Osteoblast (primary cell): ENCODE measurements around the gene GCN1. TPM values are rescaled to one million over a fixed set of nuclear protein-coding genes. Genes with fewer than 3 reads are reported as not detected.

Source experiments
- DNase-seq: peaks from one replicate; pipeline ENCODE4 v3.0.0; 2011; ENCODE audit warnings: low spot score, mixed read lengths; ENCODE audit not compliant: insufficient read length; ENCODE audit errors: missing footprints
- H2AFZ ChIP-seq: 2 replicates; pipeline ENCODE4 v1.6.0; 2011; ENCODE audit warnings: mild to moderate bottlenecking, low read length
- H3K27ac ChIP-seq: 2 replicates; pipeline ENCODE4 v1.5.1; 2011; ENCODE audit warnings: mild to moderate bottlenecking, low read depth, low read length, moderate library complexity
- H3K27me3 ChIP-seq: 2 replicates; pipeline ENCODE4 v1.6.0; 2012; ENCODE audit warnings: mild to moderate bottlenecking, control low read depth, inconsistent platforms, low read length, moderate library complexity; ENCODE audit not compliant: insufficient read depth
- H3K36me3 ChIP-seq: 2 replicates; pipeline ENCODE4 v1.5.1; 2011; ENCODE audit warnings: mild to moderate bottlenecking, low read length, control low read depth, moderate library complexity; ENCODE audit not compliant: insufficient read depth
- H3K4me1 ChIP-seq: 2 replicates; pipeline ENCODE4 v1.5.1; 2011; ENCODE audit warnings: mild to moderate bottlenecking, low read length, control low read depth, moderate library complexity; ENCODE audit not compliant: insufficient read depth
- H3K4me2 ChIP-seq: 2 replicates; pipeline ENCODE4 v1.6.0; 2011; ENCODE audit warnings: mild to moderate bottlenecking, low read length; ENCODE audit not compliant: insufficient read depth
- H3K4me3 ChIP-seq: fragments of 200-600 bp; sonication (generic); 3 replicates; pipeline ENCODE4 v1.5.1; 2012; ENCODE audit warnings: mild to moderate bottlenecking, low read length, inconsistent platforms; ENCODE audit not compliant: insufficient read depth
- H3K79me2 ChIP-seq: 2 replicates; pipeline ENCODE4 v1.6.0; 2012; ENCODE audit warnings: mild to moderate bottlenecking, low read length, control low read depth, inconsistent platforms; ENCODE audit not compliant: insufficient read depth
- H3K9me3 ChIP-seq: 2 replicates; pipeline ENCODE4 v1.5.1; 2011; ENCODE audit warnings: low read depth, low read length, control low read depth
- H4K20me1 ChIP-seq: 2 replicates; pipeline ENCODE4 v1.6.0; 2012; ENCODE audit warnings: mild to moderate bottlenecking, low read length, control low read depth; ENCODE audit not compliant: insufficient read depth
- CTCF ChIP-seq: IDR thresholded peaks from 2 replicates; pipeline ENCODE4 v1.5.1; 2011; ENCODE audit warnings: mild to moderate bottlenecking, low read depth, low read length, moderate library complexity; ENCODE audit errors: extremely low read depth
- total RNA-seq: library from RNA; depleted of rRNA; stranded (reverse); fragments of >200 nt; gene quantifications from 2 replicates; pipeline ENCODE4 v1.2.3, GENCODE V29; 2012

The GCN1 gene
- total RNA-seq, 1 donor = 103 TPM

DNA sequence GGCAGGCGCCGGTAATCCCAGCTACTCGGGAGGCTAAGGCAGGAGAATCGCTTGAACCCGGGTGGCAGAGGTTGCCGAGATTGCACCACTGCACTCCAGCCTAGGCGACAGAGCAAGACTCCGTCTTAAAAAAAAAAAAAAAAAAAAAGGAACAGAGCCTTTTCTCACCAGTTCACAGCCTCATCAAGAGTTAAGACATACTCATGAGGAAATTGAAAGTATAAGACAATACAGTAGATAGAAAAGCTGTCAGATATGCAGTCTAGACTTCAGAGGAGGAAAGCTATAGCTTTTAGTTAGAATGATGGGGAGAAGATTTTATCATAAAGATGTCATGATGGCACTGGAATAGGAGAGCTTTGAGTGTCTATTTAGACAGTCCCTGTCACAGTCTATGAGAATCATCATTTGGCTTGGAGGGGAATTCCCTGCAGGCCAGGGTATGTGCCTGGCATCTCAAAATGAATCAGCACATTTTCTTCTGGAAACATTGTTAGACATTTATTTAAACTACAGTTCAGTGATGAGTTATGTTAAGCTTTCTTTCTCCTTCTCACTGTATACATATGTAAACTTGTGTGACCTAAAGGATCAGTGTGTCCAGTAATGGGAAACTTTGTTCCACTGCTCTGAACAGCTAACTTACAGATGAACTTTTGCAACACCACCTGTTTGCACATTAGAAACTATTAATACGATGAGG, 75.1 kb downstream of the GCN1 start:
- TF ChIP-seq CTCF = no peak
- Histone ChIP-seq H3K9me3 (no peaks in the 10 kb centered on the region), H3K27me3 (no peaks in the 10 kb centered on the region), H3K4me2 (peak overlapping the region; percentile 37), H2AFZ (no peak overlapping the region), H3K4me1 (peaks cover 40% of the 10 kb centered on the region), H3K79me2 (peaks cover 33% of the 10 kb centered on the region), H4K20me1 (peaks cover 28% of the 10 kb centered on the region), H3K36me3 (no peaks in the 10 kb centered on the region), H3K27ac (peak overlapping the region; percentile 29), H3K4me3 (no peak overlapping the region)
- peak; percentile 85 for DNase-seq

DNA sequence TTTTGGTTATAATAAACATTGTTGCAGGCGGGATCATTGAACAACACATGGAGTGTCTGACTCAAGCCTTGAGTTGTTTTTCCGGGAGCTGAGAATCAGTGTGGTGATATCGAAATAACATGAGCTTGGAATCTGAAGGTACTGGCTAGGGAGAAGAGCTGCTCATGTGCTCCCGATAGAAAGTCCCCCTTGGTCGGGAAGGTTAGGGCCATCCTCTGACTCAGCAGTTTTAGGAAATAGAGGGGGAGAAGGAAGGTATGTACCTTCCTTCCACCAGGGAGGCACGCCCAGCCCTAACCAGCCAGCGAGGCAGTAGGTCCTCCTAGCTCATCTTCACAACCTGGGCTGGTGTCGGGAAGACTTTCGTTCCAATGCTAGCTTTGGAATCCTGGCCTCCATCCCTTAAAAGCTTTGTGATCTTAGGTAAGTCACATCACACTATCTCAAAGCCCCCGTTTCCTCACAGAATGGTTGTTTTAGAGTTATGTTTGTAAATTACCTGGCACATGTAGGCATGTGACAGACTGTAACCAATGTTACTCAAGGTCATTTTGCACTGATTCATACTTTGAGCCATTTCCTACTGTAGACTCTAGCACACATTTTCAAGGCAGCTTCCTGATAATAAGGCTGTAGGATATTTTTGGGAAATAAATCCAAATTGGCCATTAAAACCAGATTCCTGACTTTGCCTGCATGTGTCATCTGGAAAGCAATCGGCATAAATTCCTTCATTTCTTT, 76.0 kb downstream of the GCN1 start:
- Histone ChIP-seq H3K27ac (peak overlapping the region; percentile 58), H3K4me1 (peaks cover 40% of the 10 kb centered on the region), H3K27me3 (no peaks in the 10 kb centered on the region), H3K4me3 (peak overlapping the region; percentile 75), H3K79me2 (peaks cover 42% of the 10 kb centered on the region), H4K20me1 (peaks cover 34% of the 10 kb centered on the region), H3K9me3 (no peaks in the 10 kb centered on the region), H3K4me2 (peak overlapping the region; percentile 100), H2AFZ (no peak overlapping the region), H3K36me3 (peaks cover 4% of the 10 kb centered on the region)
- no peak for TF ChIP-seq CTCF
- DNase-seq = peak; percentile 88

DNA sequence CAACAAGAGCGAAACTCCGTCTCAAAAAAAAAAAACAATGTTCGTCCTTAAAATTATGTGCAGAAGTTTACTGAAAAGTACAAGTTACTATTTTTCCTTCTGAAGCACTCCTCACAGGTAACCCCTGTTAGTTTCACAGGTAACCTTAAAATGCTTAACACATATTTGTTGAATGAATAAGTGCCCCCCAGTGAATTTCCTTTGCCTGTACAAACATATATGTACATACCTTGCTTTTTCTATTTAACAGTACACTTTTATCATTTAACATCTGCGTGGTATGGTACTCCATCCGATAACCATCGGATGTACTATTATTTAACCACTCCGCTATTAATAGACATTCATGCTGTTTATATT, 76.6 kb downstream of the GCN1 start:
- Histone ChIP-seq H3K4me1 (peaks cover 40% of the 10 kb centered on the region), H3K27ac (peak overlapping the region; percentile 58), H2AFZ (no peak overlapping the region), H3K79me2 (peaks cover 48% of the 10 kb centered on the region), H3K4me2 (peak overlapping the region; percentile 100), H3K36me3 (peaks cover 4% of the 10 kb centered on the region), H3K27me3 (no peaks in the 10 kb centered on the region), H3K9me3 (no peaks in the 10 kb centered on the region), H3K4me3 (peak overlapping the region; percentile 75), H4K20me1 (peaks cover 38% of the 10 kb centered on the region)
- TF ChIP-seq CTCF = no peak
- DNase-seq = peak; percentile 65
